Endodermal cell (in vitro differentiated cells): ENCODE results near the gene C15orf40. TPM values are rescaled to one million over a fixed set of nuclear protein-coding genes. Genes with fewer than 3 reads are reported as not detected.

ENCODE experiments used
- DNase-seq: peaks from one replicate; pipeline ENCODE4 v3.0.0-alpha.2; 2017
- H3K27ac ChIP-seq: 2 replicates; pipeline ENCODE4 v1.5.1; 2013; ENCODE audit warnings: mild to moderate bottlenecking, low read depth, low read length, moderate library complexity
- H3K27me3 ChIP-seq: 2 replicates; pipeline ENCODE4 v1.6.1; 2013; ENCODE audit warnings: mild to moderate bottlenecking, low read length, moderate library complexity; ENCODE audit not compliant: insufficient read depth, control insufficient read depth, poor library complexity, severe bottlenecking
- H3K36me3 ChIP-seq: 2 replicates; pipeline ENCODE4 v1.7.0; 2013; ENCODE audit warnings: mild to moderate bottlenecking, low read length, moderate library complexity; ENCODE audit not compliant: control insufficient read depth, insufficient read depth
- H3K4me1 ChIP-seq: one replicate; pipeline ENCODE4 v1.7.0; 2013; ENCODE audit warnings: low read length; ENCODE audit not compliant: control insufficient read depth, insufficient read depth
- H3K4me3 ChIP-seq: 2 replicates; pipeline ENCODE4 v1.5.1; 2013; ENCODE audit warnings: mild to moderate bottlenecking, low read length, moderate library complexity
- H3K9ac ChIP-seq: 2 replicates; pipeline ENCODE4 v1.6.1; 2013; ENCODE audit warnings: mild to moderate bottlenecking, low read length, moderate library complexity; ENCODE audit not compliant: poor library complexity, severe bottlenecking; ENCODE audit errors: extremely low read depth
- H3K9me3 ChIP-seq: 2 replicates; pipeline ENCODE4 v1.6.1; 2013; ENCODE audit warnings: mild to moderate bottlenecking, low read length, moderate library complexity; ENCODE audit not compliant: control insufficient read depth
- H3K27ac Mint-ChIP-seq: 2 replicates; pipeline ENCODE4 v1.8.0; 2020; ENCODE audit warnings: mixed read lengths
- H3K27me3 Mint-ChIP-seq: 2 replicates; pipeline ENCODE4 v1.8.0; 2021; ENCODE audit warnings: mild to moderate bottlenecking, mixed read lengths; ENCODE audit not compliant: insufficient read depth
- H3K36me3 Mint-ChIP-seq: 2 replicates; pipeline ENCODE4 v1.8.0; 2020; ENCODE audit warnings: low read depth, mixed read lengths
- H3K4me1 Mint-ChIP-seq: 2 replicates; pipeline ENCODE4 v1.8.0; 2020; ENCODE audit warnings: mixed read lengths
- H3K4me3 Mint-ChIP-seq: 2 replicates; pipeline ENCODE4 v1.8.0; 2020; ENCODE audit warnings: mild to moderate bottlenecking, moderate library complexity, mixed read lengths
- H3K9me3 Mint-ChIP-seq: 2 replicates; pipeline ENCODE4 v1.8.0; 2020; ENCODE audit warnings: mild to moderate bottlenecking, mixed read lengths
- WGBS, 2 experiments: methylation state at CpG; one replicate each; pipeline versions ENCODE4 v1.1.5 to v1.1.7; 2013; ENCODE audit warnings: missing lambda C conversion rate in 2 of 2, mixed read lengths in 1 of 2; ENCODE audit not compliant: insufficient coverage in 1 of 2, insufficient read length in 1 of 2; 5-methylcytosine and 5-hydroxymethylcytosine counted together
- total RNA-seq, 2 donors: library from RNA; stranded (reverse); fragmentation: NEBNext Ultra II Directional in 1 of 2; extraction: Animal tissue kit (Norgen Biotek cat#: 25700) in 1 of 2; gene quantifications; 2 replicates in 1 of 2; 3 replicates in 1 of 2; pipeline ENCODE4 v1.2.1, GENCODE V29; 2021
- TF ChIP-seq, protein P1 (sequence below): fragments of 200-600 bp; sonication (generic); conservative IDR thresholded peaks from 2 replicates; pipeline ENCODE4 v1.5.0; 2021; ENCODE audit warnings: antibody characterized with exemption, mild to moderate bottlenecking

The C15orf40 gene
- total RNA-seq, 2 donors from 2014 or later, result 15.5 to 17.7 TPM

DNA sequence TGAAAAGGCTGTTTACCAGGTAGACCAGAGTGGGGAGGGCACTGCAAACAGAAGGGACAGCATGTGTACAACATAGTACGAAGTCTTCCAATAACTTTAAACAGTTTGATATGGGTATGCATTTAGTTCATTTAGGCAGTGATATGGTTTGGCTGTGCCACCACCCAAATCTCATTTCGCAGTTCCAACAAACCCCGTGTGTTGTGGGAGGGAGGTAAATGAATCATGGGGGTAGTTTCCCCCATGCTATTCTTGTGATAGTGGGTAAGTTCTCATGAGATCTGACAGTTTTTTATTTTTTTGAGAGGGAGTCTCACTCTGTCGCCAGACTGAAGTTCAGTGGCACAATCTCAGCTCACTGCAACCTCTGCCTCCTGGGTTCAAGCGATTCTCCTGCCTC, 33.0 kb downstream of the C15orf40 start:
- Mint-ChIP-seq H3K4me3 (no peak overlapping the region), H3K36me3 (peaks cover 4% of the 10 kb centered on the region), H3K27me3 (peaks cover 4% of the 10 kb centered on the region), H3K9me3 (no peaks in the 10 kb centered on the region), H3K27ac (no peak overlapping the region), H3K4me1 (no peaks in the 10 kb centered on the region)
- Histone ChIP-seq H3K4me3 (no peak overlapping the region), H3K36me3 (no peaks in the 10 kb centered on the region), H3K4me1 (no peaks in the 10 kb centered on the region), H3K9ac (no peak overlapping the region), H3K27me3 (no peaks in the 10 kb centered on the region), H3K27ac (no peak overlapping the region), H3K9me3 (no peaks in the 10 kb centered on the region)
- TF ChIP-seq, protein P1, sequence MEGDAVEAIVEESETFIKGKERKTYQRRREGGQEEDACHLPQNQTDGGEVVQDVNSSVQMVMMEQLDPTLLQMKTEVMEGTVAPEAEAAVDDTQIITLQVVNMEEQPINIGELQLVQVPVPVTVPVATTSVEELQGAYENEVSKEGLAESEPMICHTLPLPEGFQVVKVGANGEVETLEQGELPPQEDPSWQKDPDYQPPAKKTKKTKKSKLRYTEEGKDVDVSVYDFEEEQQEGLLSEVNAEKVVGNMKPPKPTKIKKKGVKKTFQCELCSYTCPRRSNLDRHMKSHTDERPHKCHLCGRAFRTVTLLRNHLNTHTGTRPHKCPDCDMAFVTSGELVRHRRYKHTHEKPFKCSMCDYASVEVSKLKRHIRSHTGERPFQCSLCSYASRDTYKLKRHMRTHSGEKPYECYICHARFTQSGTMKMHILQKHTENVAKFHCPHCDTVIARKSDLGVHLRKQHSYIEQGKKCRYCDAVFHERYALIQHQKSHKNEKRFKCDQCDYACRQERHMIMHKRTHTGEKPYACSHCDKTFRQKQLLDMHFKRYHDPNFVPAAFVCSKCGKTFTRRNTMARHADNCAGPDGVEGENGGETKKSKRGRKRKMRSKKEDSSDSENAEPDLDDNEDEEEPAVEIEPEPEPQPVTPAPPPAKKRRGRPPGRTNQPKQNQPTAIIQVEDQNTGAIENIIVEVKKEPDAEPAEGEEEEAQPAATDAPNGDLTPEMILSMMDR, result no peak
- 97% methylated on average over 5 of the region's 5 CpGs for whole genome bisulfite sequencing, 2 experiments
- no peak for DNase-seq

DNA sequence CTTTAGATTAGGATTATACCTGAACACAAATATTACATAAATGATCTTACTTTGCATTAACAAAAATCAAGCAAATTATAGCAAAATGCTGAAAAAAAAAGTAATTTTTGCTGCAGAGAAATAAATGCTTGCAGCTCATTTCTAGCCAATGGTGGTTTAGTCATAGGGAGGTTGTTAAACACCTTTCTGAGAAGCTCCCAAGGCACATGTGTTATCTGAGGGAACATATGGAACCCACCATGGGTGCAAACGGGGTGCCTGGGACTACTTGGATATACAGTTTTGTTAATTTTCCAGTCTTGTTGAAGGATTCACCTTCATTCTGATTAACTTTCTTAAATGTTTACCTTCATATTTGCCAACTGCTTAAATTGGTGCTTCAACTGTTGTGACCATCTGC, 34.4 kb downstream of the C15orf40 start:
- H3K36me3 ChIP-seq, result no peaks in the 10 kb centered on the region
- H3K4me1 ChIP-seq, result no peaks in the 10 kb centered on the region
- TF ChIP-seq, protein P1, result no peak
- no peaks in the 10 kb centered on the region for H3K4me1 Mint-ChIP-seq
- no peak overlapping the region for H3K4me3 ChIP-seq
- DNase-seq, result no peak
- no peak overlapping the region for H3K4me3 Mint-ChIP-seq
- H3K27ac ChIP-seq, result no peak overlapping the region
- no peaks in the 10 kb centered on the region for H3K27me3 ChIP-seq
- no peaks in the 10 kb centered on the region for H3K9me3 ChIP-seq
- H3K9me3 Mint-ChIP-seq, result no peaks in the 10 kb centered on the region
- H3K27ac Mint-ChIP-seq, result no peak overlapping the region
- no peak overlapping the region for H3K9ac ChIP-seq
- peaks cover 4% of the 10 kb centered on the region for H3K27me3 Mint-ChIP-seq
- peaks cover 4% of the 10 kb centered on the region for H3K36me3 Mint-ChIP-seq
- 90 to 96% methylated on average over 1 of the region's 1 CpG for WGBS, 2 experiments

DNA sequence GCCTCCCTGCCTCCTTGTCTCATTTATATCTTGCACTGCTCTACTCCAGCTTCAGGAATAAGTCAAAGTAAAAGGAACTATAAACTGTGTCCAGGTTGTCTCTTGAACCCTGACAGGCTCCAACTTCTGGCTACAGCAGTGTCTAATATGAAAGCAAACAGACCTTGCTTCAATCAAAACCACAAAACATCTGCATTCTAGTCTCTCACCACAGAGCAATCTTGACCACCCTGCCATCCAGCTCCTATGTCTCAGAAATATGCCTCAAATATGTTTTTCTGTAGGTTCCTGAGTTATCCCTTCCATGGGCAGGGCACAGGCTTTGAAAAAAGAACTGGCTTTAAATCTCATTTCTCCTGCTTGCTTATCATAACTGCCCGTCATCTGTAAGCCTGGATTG, 38.4 kb downstream of the C15orf40 start:
- Histone ChIP-seq H3K9ac (no peak overlapping the region), H3K9me3 (no peaks in the 10 kb centered on the region), H3K36me3 (no peaks in the 10 kb centered on the region), H3K4me3 (no peak overlapping the region), H3K27me3 (no peaks in the 10 kb centered on the region), H3K4me1 (no peaks in the 10 kb centered on the region), H3K27ac (no peak overlapping the region)
- no peak overlapping the region for H3K27ac Mint-ChIP-seq
- H3K27me3 Mint-ChIP-seq, result peaks cover 2% of the 10 kb centered on the region
- H3K4me1 Mint-ChIP-seq, result peaks cover 3% of the 10 kb centered on the region
- no peak overlapping the region for H3K4me3 Mint-ChIP-seq
- H3K9me3 Mint-ChIP-seq, result no peaks in the 10 kb centered on the region
- TF ChIP-seq, protein P1, result no peak
- 88% methylated on average over 1 of the region's 1 CpG; no CpG with 5 or more reads in 1 of the 2 experiments for WGBS, 2 experiments
- DNase-seq, result no peak
- no peaks in the 10 kb centered on the region for H3K36me3 Mint-ChIP-seq
